Measurements from ENCODE around the gene UBAC2.
A peak's percentile ranks its signal among the peaks of the same experiment; 100 is the strongest.
"Not testable (repeated sequence)": the region's sequence is repeated elsewhere in the genome, so short reads cannot be mapped to it uniquely, and the experiment has no call there.

Gene UBAC2

GRCh38 chr13:99221567-99222239, 21.0 kb downstream of the UBAC2 start:
- DNase-seq (ENCODE audit: low spot score in 2 of 2) (no peak), ATAC-seq (replicated peaks; ENCODE audit: extremely low read depth, poor library complexity, severe bottlenecking) (no peak)
- Mint-ChIP-seq H3K9me3 (no peaks in the 10 kb centered on the region), H3K4me3 (peak overlapping the region; percentile 44), H3K27me3 (no peaks in the 10 kb centered on the region), H3K27ac (ENCODE audit: low read depth) (peak overlapping the region; percentile 92), H3K4me1 (peaks cover 95% of the 10 kb centered on the region), H3K36me3 (ENCODE audit: insufficient read depth) (peaks cover 8% of the 10 kb centered on the region)

- Mint-ChIP-seq H3K27ac (ENCODE audit: low read depth) (peak overlapping the region; percentile 92), H3K4me3 (peak overlapping the region; percentile 29), H3K36me3 (ENCODE audit: insufficient read depth) (peaks cover 7% of the 10 kb centered on the region), H3K9me3 (no peaks in the 10 kb centered on the region), H3K27me3 (no peaks in the 10 kb centered on the region), H3K4me1 (peaks cover 89% of the 10 kb centered on the region)
- no peak for ATAC-seq (replicated peaks; ENCODE audit: extremely low read depth, poor library complexity, severe bottlenecking)
- no peak for DNase-seq (ENCODE audit: low spot score in 2 of 2)
Measured at GRCh38 chr13:99223587-99223986, 22.9 kb downstream of the UBAC2 start.

- no peaks in the 10 kb centered on the region for H3K9me3 Mint-ChIP-seq
- peaks cover 89% of the 10 kb centered on the region for H3K4me1 Mint-ChIP-seq
- H3K27me3 Mint-ChIP-seq = no peaks in the 10 kb centered on the region
- peaks cover 4% of the 10 kb centered on the region for H3K36me3 Mint-ChIP-seq (ENCODE audit: insufficient read depth)
- peak overlapping the region; percentile 92 for H3K27ac Mint-ChIP-seq (ENCODE audit: low read depth)
- no peak for DNase-seq (ENCODE audit: low spot score in 2 of 2)
- H3K4me3 Mint-ChIP-seq = peak overlapping the region; percentile 36
- no peak for ATAC-seq (replicated peaks; ENCODE audit: extremely low read depth, poor library complexity, severe bottlenecking)
Measured at GRCh38 chr13:99224021-99224420, 23.4 kb downstream of the UBAC2 start.

GRCh38 chr13:99225078-99225477, 24.4 kb downstream of the UBAC2 start:
- ATAC-seq (replicated peaks; ENCODE audit: extremely low read depth, poor library complexity, severe bottlenecking) (no peak), DNase-seq (ENCODE audit: low spot score in 2 of 2) (no peak)
- no peaks in the 10 kb centered on the region for H3K9me3 Mint-ChIP-seq
- no peak overlapping the region for H3K4me3 Mint-ChIP-seq
- peaks cover 91% of the 10 kb centered on the region for H3K4me1 Mint-ChIP-seq
- no peak overlapping the region for H3K27ac Mint-ChIP-seq (ENCODE audit: low read depth)
- H3K27me3 Mint-ChIP-seq = no peaks in the 10 kb centered on the region
- peaks cover 2% of the 10 kb centered on the region for H3K36me3 Mint-ChIP-seq (ENCODE audit: insufficient read depth)

- DNase-seq (ENCODE audit: low spot score in 2 of 2) (no peak), ATAC-seq (replicated peaks; ENCODE audit: extremely low read depth, poor library complexity, severe bottlenecking) (no peak)
- Mint-ChIP-seq H3K9me3 (no peaks in the 10 kb centered on the region), H3K4me3 (peak overlapping the region; percentile 0), H3K36me3 (ENCODE audit: insufficient read depth) (peaks cover 2% of the 10 kb centered on the region), H3K27ac (ENCODE audit: low read depth) (no peak overlapping the region), H3K27me3 (no peaks in the 10 kb centered on the region), H3K4me1 (peaks cover 80% of the 10 kb centered on the region)
Measured at GRCh38 chr13:99226513-99226912, 25.9 kb downstream of the UBAC2 start.

- no peak for ATAC-seq (replicated peaks; ENCODE audit: extremely low read depth, poor library complexity, severe bottlenecking)
- Mint-ChIP-seq H3K36me3 (ENCODE audit: insufficient read depth) (peaks cover 2% of the 10 kb centered on the region), H3K4me3 (peak overlapping the region; percentile 2), H3K9me3 (no peaks in the 10 kb centered on the region), H3K4me1 (peaks cover 78% of the 10 kb centered on the region), H3K27ac (ENCODE audit: low read depth) (peak overlapping the region; percentile 3), H3K27me3 (no peaks in the 10 kb centered on the region)
- DNase-seq (ENCODE audit: low spot score in 2 of 2) = no peak
Measured at GRCh38 chr13:99227331-99227900, 26.8 kb downstream of the UBAC2 start.

GRCh38 chr13:99227909-99228688, 27.4 kb downstream of the UBAC2 start:
- Mint-ChIP-seq H3K9me3 (no peaks in the 10 kb centered on the region), H3K4me3 (peak overlapping the region; percentile 77), H3K27me3 (no peaks in the 10 kb centered on the region), H3K4me1 (peaks cover 71% of the 10 kb centered on the region), H3K36me3 (ENCODE audit: insufficient read depth) (peaks cover 2% of the 10 kb centered on the region), H3K27ac (ENCODE audit: low read depth) (peak overlapping the region; percentile 88)
- ATAC-seq (replicated peaks; ENCODE audit: extremely low read depth, poor library complexity, severe bottlenecking) (no peak), DNase-seq (ENCODE audit: low spot score in 2 of 2) (no peak)

GRCh38 chr13:99228737-99229691, 28.4 kb downstream of the UBAC2 start:
- peak overlapping the region; percentile 88 for H3K27ac Mint-ChIP-seq (ENCODE audit: low read depth)
- no peaks in the 10 kb centered on the region for H3K27me3 Mint-ChIP-seq
- peaks cover 2% of the 10 kb centered on the region for H3K36me3 Mint-ChIP-seq (ENCODE audit: insufficient read depth)
- H3K9me3 Mint-ChIP-seq = no peaks in the 10 kb centered on the region
- DNase-seq (ENCODE audit: low spot score in 2 of 2) (no peak), ATAC-seq (replicated peaks; ENCODE audit: extremely low read depth, poor library complexity, severe bottlenecking) (peak; percentile 78)
- H3K4me1 Mint-ChIP-seq = peaks cover 67% of the 10 kb centered on the region
- H3K4me3 Mint-ChIP-seq = peak overlapping the region; percentile 77

GRCh38 chr13:99230588-99230987, 29.9 kb downstream of the UBAC2 start:
- Mint-ChIP-seq H3K27ac (ENCODE audit: low read depth) (peak overlapping the region; percentile 84), H3K4me1 (peaks cover 64% of the 10 kb centered on the region)
- DNase-seq (ENCODE audit: low spot score in 2 of 2); H3K36me3 Mint-ChIP-seq (ENCODE audit: insufficient read depth); ATAC-seq (replicated peaks; ENCODE audit: extremely low read depth, poor library complexity, severe bottlenecking); H3K4me3 Mint-ChIP-seq; H3K27me3 Mint-ChIP-seq; H3K9me3 Mint-ChIP-seq: not testable (repeated sequence)

- H3K27me3 Mint-ChIP-seq = no peaks in the 10 kb centered on the region
- ATAC-seq (replicated peaks; ENCODE audit: extremely low read depth, poor library complexity, severe bottlenecking) (no peak), DNase-seq (ENCODE audit: low spot score in 2 of 2) (no peak)
- H3K4me1 Mint-ChIP-seq = peaks cover 60% of the 10 kb centered on the region
- no peaks in the 10 kb centered on the region for H3K9me3 Mint-ChIP-seq
- H3K27ac Mint-ChIP-seq (ENCODE audit: low read depth) = peak overlapping the region; percentile 84
- peaks cover 4% of the 10 kb centered on the region for H3K36me3 Mint-ChIP-seq (ENCODE audit: insufficient read depth)
- no peak overlapping the region for H3K4me3 Mint-ChIP-seq
Measured at GRCh38 chr13:99230991-99231390, 30.3 kb downstream of the UBAC2 start.

- Mint-ChIP-seq H3K27ac (ENCODE audit: low read depth) (peak overlapping the region; percentile 84), H3K9me3 (no peaks in the 10 kb centered on the region), H3K36me3 (ENCODE audit: insufficient read depth) (peaks cover 4% of the 10 kb centered on the region), H3K4me1 (peaks cover 53% of the 10 kb centered on the region), H3K27me3 (no peaks in the 10 kb centered on the region), H3K4me3 (peak overlapping the region; percentile 48)
- ATAC-seq (replicated peaks; ENCODE audit: extremely low read depth, poor library complexity, severe bottlenecking) = no peak
- DNase-seq (ENCODE audit: low spot score in 2 of 2) = no peak
Measured at GRCh38 chr13:99231721-99232120, 31.1 kb downstream of the UBAC2 start.
